ENCODE results near the gene NFIA. TPM values are rescaled to one million over a fixed set of nuclear protein-coding genes. Genes with fewer than 3 reads are reported as not detected.

NFIA gene
- total and polyA plus RNA-seq, 2 of the 13 experiments (the other 11 are each of a cell fraction or from before 2014, with no cell fraction given): 14.7 to 28.5 TPM

GRCh38 chr1:61337981-61338848, 255.9 kb downstream of the NFIA start (continued):
- no peak for TF ChIP-seq ZNF709 (CRISPR knock-in tag; IDR thresholded peaks at IDR 0.05)
- TF ChIP-seq ZNF235 (CRISPR knock-in tag; IDR thresholded peaks at IDR 0.05; ENCODE audit: borderline replicate concordance): no peak
- no peak for TF ChIP-seq THAP7 (CRISPR knock-in tag; IDR thresholded peaks at IDR 0.05)
- TF ChIP-seq, protein P1, sequence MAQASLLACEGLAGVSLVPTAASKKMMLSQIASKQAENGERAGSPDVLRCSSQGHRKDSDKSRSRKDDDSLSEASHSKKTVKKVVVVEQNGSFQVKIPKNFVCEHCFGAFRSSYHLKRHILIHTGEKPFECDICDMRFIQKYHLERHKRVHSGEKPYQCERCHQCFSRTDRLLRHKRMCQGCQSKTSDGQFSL (CRISPR knock-in tag; IDR thresholded peaks at IDR 0.05): no peak
- peak; percentile 56; the same call in 1 of the 2 replicates for TF ChIP-seq KAT8 (CRISPR knock-in tag; IDR thresholded peaks at IDR 0.05)
- TF ChIP-seq PLSCR1 (CRISPR knock-in tag; IDR thresholded peaks at IDR 0.05; ENCODE audit: borderline replicate concordance): no peak
- TF ChIP-seq, protein P2, sequence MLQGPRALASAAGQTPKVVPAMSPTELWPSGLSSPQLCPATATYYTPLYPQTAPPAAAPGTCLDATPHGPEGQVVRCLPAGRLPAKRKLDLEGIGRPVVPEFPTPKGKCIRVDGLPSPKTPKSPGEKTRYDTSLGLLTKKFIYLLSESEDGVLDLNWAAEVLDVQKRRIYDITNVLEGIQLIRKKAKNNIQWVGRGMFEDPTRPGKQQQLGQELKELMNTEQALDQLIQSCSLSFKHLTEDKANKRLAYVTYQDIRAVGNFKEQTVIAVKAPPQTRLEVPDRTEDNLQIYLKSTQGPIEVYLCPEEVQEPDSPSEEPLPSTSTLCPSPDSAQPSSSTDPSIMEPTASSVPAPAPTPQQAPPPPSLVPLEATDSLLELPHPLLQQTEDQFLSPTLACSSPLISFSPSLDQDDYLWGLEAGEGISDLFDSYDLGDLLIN (CRISPR knock-in tag; IDR thresholded peaks at IDR 0.05; ENCODE audit: borderline replicate concordance): no peak
- TF ChIP-seq PAWR (CRISPR knock-in tag; IDR thresholded peaks at IDR 0.05; ENCODE audit: borderline replicate concordance): no peak
- no peak for TF ChIP-seq ZNF10 (CRISPR knock-in tag; IDR thresholded peaks at IDR 0.05; ENCODE audit: borderline replicate concordance, low read depth)
- no peak for TF ChIP-seq JDP2 (CRISPR knock-in tag; IDR thresholded peaks at IDR 0.05; ENCODE audit: borderline replicate concordance)
- TF ChIP-seq ATF1 (CRISPR knock-in tag; IDR thresholded peaks at IDR 0.05): no peak
- no peak for TF ChIP-seq IKZF4 (CRISPR knock-in tag; IDR thresholded peaks at IDR 0.05; ENCODE audit: borderline replicate concordance, low read depth, not compliant biosample characterization)
- TF ChIP-seq HMGXB3 (CRISPR knock-in tag; IDR thresholded peaks at IDR 0.05; ENCODE audit: borderline replicate concordance): 0 out of 2 replicates have a peak, but pooled peaks have one; percentile 41
- TF ChIP-seq JUNB (CRISPR knock-in tag; IDR thresholded peaks at IDR 0.05; ENCODE audit: borderline replicate concordance): peak; percentile 75; the same call in 1 of the 2 replicates
- TF ChIP-seq RXRB (CRISPR knock-in tag; IDR thresholded peaks at IDR 0.05; ENCODE audit: borderline replicate concordance): peak; percentile 39; the same call in 1 of the 2 replicates
- no peak for TF ChIP-seq THYN1 (CRISPR knock-in tag; IDR thresholded peaks at IDR 0.05; ENCODE audit: borderline replicate concordance, low read depth)
- TF ChIP-seq ZNF563 (CRISPR knock-in tag; IDR thresholded peaks at IDR 0.05): no peak
